ENCODE measurements around the gene TMPRSS2.

- no peak for TF ChIP-seq POLR2A (IDR thresholded peaks at IDR 0.05)
- no peak for TF ChIP-seq CTCF (IDR thresholded peaks at IDR 0.05)
Observed at GRCh38 chr21:41425954-41426675, 81.8 kb downstream of the TMPRSS2 start, which contains the start of gene MX1.

All from lower leg skin (tissue), 3 donors.